HAP-1 (cell line): ENCODE results near the gene CRYAB.

ENCODE experiments used
- DNase-seq, 2 experiments: peaks; one replicate each; pipeline ENCODE4 v3.0.0-alpha.2; 2016 to 2020; ENCODE audit warnings: low spot score in 2 of 2
- H3K27me3 ChIP-seq: fragments of 250-450 bp; sonication (Bioruptor Pico); 2 replicates; pipeline ENCODE4 v1.5.1; 2020; ENCODE audit warnings: low read depth, mild to moderate bottlenecking, moderate library complexity
- H3K36me3 ChIP-seq: fragments of 250-450 bp; sonication (Bioruptor Pico); replicated peaks from 2 replicates; pipeline ENCODE4 v1.5.1; 2020; ENCODE audit warnings: mild to moderate bottlenecking
- H3K4me1 ChIP-seq: fragments of 250-450 bp; sonication (Bioruptor Pico); 2 replicates; pipeline ENCODE4 v1.5.1; 2020; ENCODE audit warnings: mild to moderate bottlenecking
- H3K4me3 ChIP-seq: fragments of 250-450 bp; sonication (Bioruptor Pico); 2 replicates; pipeline ENCODE4 v1.5.1; 2020; ENCODE audit warnings: mild to moderate bottlenecking, moderate library complexity
- H3K9me3 ChIP-seq: fragments of 250-450 bp; sonication (Bioruptor Pico); 2 replicates; pipeline ENCODE4 v1.5.1; 2020; ENCODE audit warnings: mild to moderate bottlenecking, moderate library complexity
- in situ Hi-C: fragments of 300-500 bp; cut with MboI; formaldehyde crosslinking; loops from 3 replicates; pipeline ENCODE4 v1.14.3; 2020; ENCODE audit warnings: low sequenced_read_pairs, inconsistent platforms, mixed read lengths

CRYAB gene, protein sequence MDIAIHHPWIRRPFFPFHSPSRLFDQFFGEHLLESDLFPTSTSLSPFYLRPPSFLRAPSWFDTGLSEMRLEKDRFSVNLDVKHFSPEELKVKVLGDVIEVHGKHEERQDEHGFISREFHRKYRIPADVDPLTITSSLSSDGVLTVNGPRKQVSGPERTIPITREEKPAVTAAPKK

DNA sequence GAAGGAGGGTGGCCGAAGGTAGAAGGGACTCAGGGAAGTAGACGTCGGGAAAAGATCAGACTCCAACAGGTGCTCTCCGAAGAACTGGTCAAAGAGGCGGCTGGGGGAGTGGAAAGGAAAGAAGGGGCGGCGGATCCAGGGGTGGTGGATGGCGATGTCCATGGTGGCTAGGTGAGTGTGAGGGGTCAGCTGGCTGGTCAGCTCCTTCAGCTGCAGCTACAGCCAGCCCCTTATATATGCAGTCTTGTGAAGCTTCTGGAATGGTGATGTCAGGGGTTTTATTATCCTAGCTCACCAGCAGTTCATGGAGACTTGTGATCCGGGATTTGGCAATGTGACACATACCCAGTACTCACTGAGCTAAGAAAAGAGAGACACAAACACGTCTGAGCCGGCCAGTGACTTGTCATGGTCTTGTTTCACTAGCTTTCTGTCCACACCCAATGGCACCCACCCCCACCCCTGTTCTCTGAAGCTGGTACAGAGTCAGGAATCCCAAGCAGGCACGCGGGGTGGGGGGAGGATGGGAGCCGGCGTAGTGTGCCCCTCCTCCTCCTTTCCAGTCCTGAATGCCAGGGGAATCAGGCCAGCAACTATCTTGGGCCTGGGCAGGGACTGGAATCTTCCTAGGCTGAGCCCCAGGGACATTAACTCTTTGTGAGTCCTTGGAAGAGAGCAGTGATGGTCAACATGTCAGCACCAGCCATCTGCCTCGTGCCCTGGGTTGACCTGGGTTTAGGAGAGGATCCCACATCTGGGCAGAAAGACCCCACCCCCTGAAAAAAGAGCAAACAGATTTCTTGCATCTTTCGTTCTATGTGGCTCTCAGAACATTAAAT is at the start of gene CRYAB:
Gene CRYAB (minus strand): TSS at position 208 of the 839 bp plus-strand sequence. CDS start 46 bp downstream, at position 162.
- H3K4me3 ChIP-seq, result no peak within 1 kb of the TSS
- no peaks in the 10 kb centered on the region for H3K36me3 ChIP-seq
- DNase-seq, result no peak
- in situ Hi-C loops, result no loop called here
- peaks cover 8% of the 10 kb centered on the region for H3K4me1 ChIP-seq
- H3K9me3 ChIP-seq, result no peaks in the 10 kb centered on the region
- H3K27me3 ChIP-seq, result no peaks in the 10 kb centered on the region

DNA sequence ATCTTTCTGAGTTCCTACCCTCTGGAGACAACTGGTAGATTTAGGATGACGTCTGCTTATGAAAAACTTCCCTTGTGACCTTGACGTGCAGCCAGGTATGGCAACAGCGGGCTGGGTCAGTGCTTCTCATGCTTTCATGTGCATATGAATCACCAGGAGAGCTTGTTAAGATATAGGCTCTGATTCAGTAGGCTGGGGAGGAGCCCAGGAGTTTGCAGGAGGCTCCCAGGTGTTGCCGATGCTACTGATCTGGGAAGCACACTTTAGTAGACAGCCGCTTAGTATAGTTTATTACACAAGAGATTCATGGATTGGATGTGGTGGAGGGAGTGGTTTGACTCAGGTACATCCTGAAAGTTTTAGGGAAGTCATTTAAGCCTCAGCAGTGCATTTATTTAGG is 49.3 kb upstream of the CRYAB start:
- in situ Hi-C loops, result no loop called here
- Histone ChIP-seq H3K4me1 (peaks cover 11% of the 10 kb centered on the region), H3K36me3 (no peaks in the 10 kb centered on the region), H3K4me3 (no peak overlapping the region), H3K9me3 (no peaks in the 10 kb centered on the region), H3K27me3 (no peaks in the 10 kb centered on the region)
- DNase-seq, result no peak

DNA sequence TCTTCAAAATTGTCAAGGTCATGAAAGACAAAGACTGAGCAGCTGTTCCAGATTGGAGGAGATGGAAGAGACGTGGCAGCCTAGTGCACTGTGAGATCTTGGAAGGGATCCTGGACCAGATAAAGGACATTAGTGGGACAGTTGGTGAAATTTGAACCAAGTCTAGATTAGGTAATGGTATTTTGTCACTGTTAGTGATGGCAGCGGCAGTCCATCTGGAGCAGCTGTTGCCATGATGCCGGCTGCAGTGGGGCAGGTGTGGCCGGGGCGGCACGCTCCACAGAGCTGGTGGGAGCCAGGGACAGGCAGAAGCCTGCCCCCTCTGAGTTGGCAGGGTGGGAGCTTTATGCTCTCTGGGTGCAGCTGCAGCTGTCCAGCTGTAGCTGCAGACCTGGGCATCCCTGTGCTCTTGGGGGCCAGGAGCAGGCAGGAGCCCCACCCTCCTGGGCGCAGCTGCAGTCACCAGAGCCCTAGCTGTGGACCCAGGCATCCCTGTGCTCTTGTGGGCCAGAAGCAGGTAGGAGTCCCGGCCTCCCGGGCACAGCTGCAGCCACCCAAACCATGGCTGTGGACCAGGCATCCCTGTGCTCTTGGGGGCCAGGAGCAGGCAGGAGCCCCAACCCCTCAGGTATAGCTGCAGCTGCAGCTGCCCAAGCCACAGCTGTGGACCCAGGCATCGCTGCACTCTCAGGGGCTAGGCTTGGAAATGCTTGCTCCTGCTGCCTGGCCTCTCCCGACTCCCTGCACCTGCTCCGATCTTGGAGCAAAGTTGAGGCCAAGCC is 46.3 kb upstream of the CRYAB start:
- H3K4me1 ChIP-seq, result no peaks in the 10 kb centered on the region
- in situ Hi-C loops, result no loop called here
- no peak for DNase-seq
- no peaks in the 10 kb centered on the region for H3K9me3 ChIP-seq
- H3K36me3 ChIP-seq, result no peaks in the 10 kb centered on the region
- H3K4me3 ChIP-seq, result no peak overlapping the region
- H3K27me3 ChIP-seq, result no peaks in the 10 kb centered on the region

DNA sequence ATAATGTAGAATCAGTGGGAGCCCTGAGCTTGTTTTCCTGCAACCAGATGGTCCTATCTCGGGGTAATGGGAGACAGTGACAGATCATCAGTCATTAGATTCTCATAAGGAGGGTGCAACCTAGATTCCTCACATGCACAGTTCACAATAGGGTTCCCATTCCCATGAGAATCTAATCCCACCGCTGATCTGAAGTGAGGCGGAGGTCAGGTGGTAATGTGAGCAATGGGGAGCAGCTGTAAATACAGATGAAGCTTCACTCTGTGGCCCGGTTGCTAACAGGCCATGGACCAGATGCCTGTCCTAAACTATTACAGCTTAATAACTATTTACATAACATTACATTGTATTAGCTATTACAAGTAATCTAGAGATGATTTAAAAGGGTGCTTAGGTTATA is 42.6 kb upstream of the CRYAB start:
- DNase-seq, result no peak
- H3K27me3 ChIP-seq, result no peaks in the 10 kb centered on the region
- H3K4me3 ChIP-seq, result no peak overlapping the region
- in situ Hi-C loops, result no loop called here
- H3K4me1 ChIP-seq, result no peaks in the 10 kb centered on the region
- no peaks in the 10 kb centered on the region for H3K9me3 ChIP-seq
- no peaks in the 10 kb centered on the region for H3K36me3 ChIP-seq

DNA sequence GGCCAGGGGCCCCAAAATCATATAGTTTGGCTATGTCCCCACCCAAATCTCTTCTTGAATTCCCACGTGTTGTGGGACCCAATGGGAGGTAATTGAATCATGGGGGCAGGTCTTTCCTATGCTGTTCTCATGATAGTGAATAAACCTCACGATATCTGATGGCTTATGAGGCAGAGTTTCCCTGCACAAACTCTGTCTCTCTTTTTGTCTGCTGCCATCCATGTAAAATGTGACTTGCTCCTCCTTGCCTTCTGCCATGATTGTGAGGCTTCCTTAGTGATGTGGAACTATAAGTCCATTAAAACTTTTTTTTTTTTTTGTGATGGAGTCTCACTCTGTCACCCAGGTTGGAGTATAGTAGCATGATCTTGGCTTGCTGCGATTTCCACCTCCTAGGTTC is 40.0 kb upstream of the CRYAB start:
- H3K4me3 ChIP-seq, result no peak overlapping the region
- H3K4me1 ChIP-seq, result no peaks in the 10 kb centered on the region
- no peaks in the 10 kb centered on the region for H3K9me3 ChIP-seq
- no peaks in the 10 kb centered on the region for H3K27me3 ChIP-seq
- in situ Hi-C loops, result no loop called here
- DNase-seq, result no peak
- H3K36me3 ChIP-seq, result no peaks in the 10 kb centered on the region

DNA sequence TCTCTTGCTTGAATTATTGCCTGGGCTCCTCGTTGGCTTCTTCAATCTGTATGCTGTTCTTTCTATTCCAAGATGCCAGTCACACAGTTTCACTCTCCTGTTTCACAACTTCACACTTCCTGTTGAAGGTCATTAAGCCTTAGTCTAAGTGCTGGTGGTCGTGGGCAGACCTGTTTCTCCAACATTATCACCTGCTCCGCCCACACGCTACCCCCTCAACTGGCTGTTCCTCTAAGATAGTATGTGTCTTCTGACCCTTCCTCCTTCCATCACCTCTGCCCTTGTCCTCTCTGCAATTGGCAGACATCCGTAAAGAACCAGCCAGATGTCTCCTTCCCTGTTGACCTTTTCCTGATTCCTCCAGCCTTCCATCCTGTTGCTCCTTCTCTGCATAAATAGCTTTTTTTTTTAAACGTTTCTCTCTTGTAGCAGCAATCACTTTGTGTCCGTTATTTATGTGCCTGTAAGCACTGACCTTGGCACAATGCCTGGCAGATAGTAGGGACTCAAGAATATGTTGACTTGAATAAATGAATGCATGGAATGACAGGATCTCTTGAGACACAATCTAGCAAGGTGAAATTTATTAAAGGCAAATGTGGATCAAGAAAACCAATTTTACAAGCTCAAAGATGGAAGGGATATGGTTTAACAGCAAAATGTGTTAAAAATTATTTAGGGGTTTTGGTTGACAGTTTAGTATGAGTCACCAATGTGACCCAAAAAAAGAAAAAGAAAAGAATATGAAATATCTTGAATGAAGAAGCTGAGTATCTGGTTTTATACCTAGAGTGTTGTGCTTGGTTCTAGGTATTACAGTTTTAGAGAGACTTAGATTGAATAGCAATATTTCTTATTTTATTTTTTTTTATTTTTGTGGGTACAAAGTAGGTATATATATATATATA is 38.2 kb upstream of the CRYAB start:
- no peaks in the 10 kb centered on the region for H3K4me1 ChIP-seq
- DNase-seq, result no peak
- in situ Hi-C loops, result no loop called here

DNA sequence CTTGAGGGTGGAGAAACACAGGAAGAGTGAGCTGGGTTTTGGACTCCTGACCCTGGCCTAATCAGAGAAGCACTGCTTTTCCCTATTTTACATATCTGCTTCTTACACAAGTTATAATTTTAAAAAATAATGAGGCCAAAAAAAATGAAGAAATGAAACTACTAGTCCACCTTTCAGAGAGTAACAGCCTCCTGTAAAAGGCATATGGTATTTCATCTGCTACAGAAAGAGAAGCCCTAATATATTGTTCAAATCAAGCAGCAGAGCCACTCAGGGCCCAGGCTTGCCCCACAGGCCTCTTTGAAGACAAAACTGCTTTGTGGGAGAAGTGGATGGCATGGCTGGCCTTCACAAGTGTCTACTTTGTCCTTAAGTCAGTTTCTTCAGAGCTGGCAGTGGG is 35.6 kb upstream of the CRYAB start:
- no peak for DNase-seq
- no peaks in the 10 kb centered on the region for H3K27me3 ChIP-seq
- no peaks in the 10 kb centered on the region; the same call in 1 of the 2 replicates for H3K36me3 ChIP-seq
- H3K9me3 ChIP-seq, result no peaks in the 10 kb centered on the region
- in situ Hi-C loops, result no loop called here
- no peaks in the 10 kb centered on the region for H3K4me1 ChIP-seq
- no peak overlapping the region for H3K4me3 ChIP-seq

More for the DNA sequence above, 38.2 kb upstream of the CRYAB start:
- Histone ChIP-seq H3K4me3 (no peak overlapping the region), H3K36me3 (no peaks in the 10 kb centered on the region), H3K27me3 (no peaks in the 10 kb centered on the region), H3K9me3 (no peaks in the 10 kb centered on the region)

DNA sequence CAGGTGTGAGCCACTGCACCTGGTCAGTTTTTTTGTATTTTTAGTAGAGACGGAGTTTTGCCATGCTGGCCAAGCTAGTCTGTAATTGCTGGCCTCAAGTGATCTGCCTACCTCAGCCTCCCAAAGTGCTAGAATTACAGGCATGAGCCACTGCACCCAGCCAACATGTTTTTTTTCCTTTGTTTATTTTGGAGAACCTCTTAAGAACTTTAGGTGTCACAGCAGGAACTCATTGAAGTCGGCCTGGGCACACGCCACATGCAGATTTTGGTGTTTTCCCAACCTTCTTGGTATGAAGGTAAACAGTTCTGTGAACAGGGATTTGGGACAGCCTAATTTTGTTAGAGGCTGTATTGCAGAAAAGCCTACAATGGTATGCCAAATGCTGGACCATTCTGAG is 34.9 kb upstream of the CRYAB start:
- DNase-seq, result no peak

DNA sequence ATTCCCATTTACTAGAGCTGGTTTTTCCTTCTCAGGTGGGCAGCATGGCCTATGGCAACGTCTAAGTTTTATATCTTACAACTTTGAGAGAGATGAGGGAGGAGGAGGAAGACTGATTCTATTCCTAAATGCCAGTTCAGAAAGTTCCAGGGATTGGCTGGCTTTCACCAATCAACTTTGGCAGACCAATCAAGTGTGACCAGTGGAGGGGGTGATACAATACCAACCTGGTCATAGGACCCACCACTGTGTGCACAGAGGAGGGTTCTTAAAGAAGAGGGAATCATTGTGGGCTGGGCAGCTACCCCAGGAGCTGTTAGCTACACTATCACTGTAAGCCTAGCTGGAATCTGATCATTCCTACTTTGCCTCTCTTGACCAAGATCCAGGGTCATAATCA is 33.6 kb upstream of the CRYAB start:
- in situ Hi-C loops, result no loop called here
- H3K4me1 ChIP-seq, result no peaks in the 10 kb centered on the region
- H3K9me3 ChIP-seq, result no peaks in the 10 kb centered on the region
- H3K4me3 ChIP-seq, result no peak overlapping the region
- H3K36me3 ChIP-seq, result no peaks in the 10 kb centered on the region; the same call in 1 of the 2 replicates
- no peak for DNase-seq
- H3K27me3 ChIP-seq, result no peaks in the 10 kb centered on the region

More for the DNA sequence above, 34.9 kb upstream of the CRYAB start:
- Histone ChIP-seq H3K36me3 (no peaks in the 10 kb centered on the region; the same call in 1 of the 2 replicates), H3K4me3 (no peak overlapping the region), H3K27me3 (no peaks in the 10 kb centered on the region), H3K9me3 (no peaks in the 10 kb centered on the region), H3K4me1 (no peaks in the 10 kb centered on the region)
- in situ Hi-C loops, result no loop called here

DNA sequence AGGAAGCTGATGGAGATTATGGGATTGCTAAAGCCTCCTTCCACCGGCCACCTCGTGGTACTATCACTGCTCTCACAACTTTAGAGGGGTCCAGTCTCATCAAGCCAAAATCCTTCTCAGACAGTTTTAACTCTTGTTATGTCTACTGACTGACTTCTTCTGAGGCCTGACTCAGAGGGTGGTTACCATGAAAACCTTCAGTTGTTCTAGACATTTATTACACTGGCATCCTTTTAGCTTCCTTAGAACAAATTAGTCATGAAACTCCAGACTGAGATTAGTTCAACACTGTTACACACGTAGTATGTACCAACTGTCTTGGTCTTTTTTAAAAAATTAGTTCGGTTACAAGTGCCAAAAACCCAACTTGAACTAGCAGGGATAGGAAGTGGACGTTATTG is 33.1 kb upstream of the CRYAB start:
- H3K36me3 ChIP-seq, result no peaks in the 10 kb centered on the region; the same call in 1 of the 2 replicates
- H3K9me3 ChIP-seq, result no peaks in the 10 kb centered on the region
- in situ Hi-C loops, result no loop called here
- H3K4me1 ChIP-seq, result no peaks in the 10 kb centered on the region
- H3K4me3 ChIP-seq, result no peak overlapping the region
- no peaks in the 10 kb centered on the region for H3K27me3 ChIP-seq
- no peak for DNase-seq

DNA sequence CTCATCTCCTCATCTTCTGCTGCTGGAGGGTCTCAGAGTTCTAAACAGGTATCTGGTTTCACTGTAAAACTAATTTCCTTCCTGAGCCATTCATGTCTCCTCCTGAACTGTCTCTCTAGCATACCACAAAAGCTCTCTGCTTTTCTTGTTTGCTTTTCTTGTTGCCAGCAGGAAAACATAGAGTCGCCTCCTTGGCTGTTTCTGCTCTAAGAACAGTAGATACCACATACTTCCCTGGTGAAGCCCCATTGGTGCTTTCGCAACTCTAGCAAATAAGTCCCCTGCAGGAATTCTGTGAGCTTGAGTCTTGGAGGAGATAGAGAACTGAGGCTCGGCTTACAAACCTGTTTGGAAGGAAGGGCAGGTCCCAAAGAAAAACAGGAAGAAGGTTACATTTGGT is 32.6 kb upstream of the CRYAB start:
- Histone ChIP-seq H3K36me3 (no peaks in the 10 kb centered on the region; the same call in 1 of the 2 replicates), H3K9me3 (no peaks in the 10 kb centered on the region), H3K4me3 (no peak overlapping the region), H3K27me3 (no peaks in the 10 kb centered on the region), H3K4me1 (no peaks in the 10 kb centered on the region)
- in situ Hi-C loops, result no loop called here
- no peak for DNase-seq

DNA sequence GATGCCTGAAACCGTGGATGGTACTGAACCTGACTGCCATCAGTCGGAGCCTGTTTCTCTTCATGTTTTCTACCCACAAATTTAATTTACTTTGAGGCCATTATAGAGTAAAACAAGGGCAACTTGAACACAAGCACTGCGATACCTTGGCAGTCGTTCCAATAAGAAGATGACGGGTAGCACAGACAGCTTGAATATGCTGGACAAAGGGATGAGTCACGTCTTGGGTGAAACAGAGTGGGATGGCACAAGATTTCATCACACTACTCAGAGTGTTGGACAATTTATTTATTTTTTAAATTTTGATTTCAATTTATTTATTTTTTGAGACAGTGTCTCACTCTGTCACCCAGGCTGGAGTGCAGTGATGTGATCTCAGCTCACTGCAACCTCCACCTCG is 31.3 kb upstream of the CRYAB start:
- no peak for DNase-seq
- Histone ChIP-seq H3K4me3 (no peak overlapping the region), H3K9me3 (no peaks in the 10 kb centered on the region), H3K36me3 (no peaks in the 10 kb centered on the region; the same call in 1 of the 2 replicates), H3K27me3 (no peaks in the 10 kb centered on the region), H3K4me1 (no peaks in the 10 kb centered on the region)
- in situ Hi-C loops, result no loop called here

DNA sequence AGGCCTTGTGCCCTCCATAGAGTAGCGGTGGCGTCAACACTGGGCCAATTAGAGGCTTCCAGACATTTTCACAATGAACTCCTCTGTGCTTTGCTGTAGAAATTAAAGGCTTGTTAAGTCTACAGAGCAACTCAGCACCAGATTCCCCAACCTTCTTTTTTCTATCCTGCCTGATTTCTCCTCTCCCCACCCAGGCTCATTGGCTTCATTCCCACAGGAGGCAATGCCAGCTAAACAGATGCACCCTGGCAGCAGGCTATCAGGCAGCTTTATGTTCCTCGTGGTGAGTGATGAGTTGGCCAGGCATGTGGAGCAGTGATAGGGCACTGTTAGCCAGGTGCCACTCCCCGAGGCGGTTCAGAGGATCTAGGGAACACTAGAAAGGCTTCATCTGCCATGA is 30.4 kb upstream of the CRYAB start:
- in situ Hi-C loops, result no loop called here
- H3K4me1 ChIP-seq, result no peaks in the 10 kb centered on the region
- no peaks in the 10 kb centered on the region for H3K9me3 ChIP-seq
- no peak overlapping the region for H3K4me3 ChIP-seq
- no peaks in the 10 kb centered on the region for H3K27me3 ChIP-seq
- DNase-seq, result no peak
- no peaks in the 10 kb centered on the region; the same call in 1 of the 2 replicates for H3K36me3 ChIP-seq
